GM23338 (cell line): Measurements from ENCODE around the gene CCDC86. TPM values are rescaled to one million over a fixed set of nuclear protein-coding genes. Genes with fewer than 3 reads are reported as not detected.

Experiments
- ATAC-seq: fragments of 200-7000 bp; cut with Tn5 transposase; 3 replicates; pipeline ENCODE4 v1.9.1; 2020
- DNase-seq: peaks from one replicate; pipeline ENCODE4 v3.0.0-alpha.2; 2015; ENCODE audit warnings: low spot score
- H2AFZ ChIP-seq: fragments of 200-600 bp; sonication (generic); 2 replicates; pipeline ENCODE4 v1.8.0; 2016; ENCODE audit warnings: antibody characterized with exemption, mild to moderate bottlenecking, moderate library complexity
- H3F3A ChIP-seq: fragments of 200-600 bp; sonication (generic); replicated peaks from 2 replicates; pipeline ENCODE4 v1.8.0; 2017; ENCODE audit warnings: antibody characterized with exemption, mixed run types, low read depth
- H3K27ac ChIP-seq: fragments of 200-600 bp; sonication (generic); 2 replicates; pipeline ENCODE4 v1.6.1; 2016; ENCODE audit warnings: low read depth
- H3K27me3 ChIP-seq: fragments of 200-600 bp; sonication (generic); 2 replicates; pipeline ENCODE4 v1.8.0; 2016; ENCODE audit warnings: mild to moderate bottlenecking, mixed run types, moderate library complexity; ENCODE audit not compliant: insufficient read depth
- H3K36me3 ChIP-seq: fragments of 200-600 bp; sonication (generic); 2 replicates; pipeline ENCODE4 v1.8.0; 2016; ENCODE audit warnings: mild to moderate bottlenecking; ENCODE audit not compliant: insufficient read depth
- H3K4me1 ChIP-seq: fragments of 200-600 bp; sonication (generic); 2 replicates; pipeline ENCODE4 v1.8.0; 2016; ENCODE audit warnings: mild to moderate bottlenecking, moderate library complexity; ENCODE audit not compliant: insufficient read depth
- H3K4me2 ChIP-seq: fragments of 200-600 bp; sonication (generic); 2 replicates; pipeline ENCODE4 v1.7.1; 2017; ENCODE audit warnings: mixed run types
- H3K4me3 ChIP-seq: fragments of 200-600 bp; sonication (generic); 2 replicates; pipeline ENCODE4 v1.6.1; 2016; ENCODE audit warnings: mixed run types
- H3K79me2 ChIP-seq: fragments of 200-600 bp; sonication (generic); replicated peaks from 2 replicates; pipeline ENCODE4 v1.8.0; 2017; ENCODE audit warnings: mild to moderate bottlenecking; ENCODE audit not compliant: insufficient read depth
- H3K9me2 ChIP-seq: fragments of 200-600 bp; sonication (generic); 2 replicates; pipeline ENCODE4 v1.8.0; 2017; ENCODE audit not compliant: insufficient read depth
- H4K20me1 ChIP-seq: fragments of 200-600 bp; sonication (generic); replicated peaks from 2 replicates; pipeline ENCODE4 v1.8.0; 2017; ENCODE audit warnings: mild to moderate bottlenecking; ENCODE audit not compliant: insufficient read depth
- H3K27ac Mint-ChIP-seq: 2 replicates; pipeline ENCODE4 v1.8.0; 2020; ENCODE audit warnings: inconsistent platforms, mild to moderate bottlenecking, moderate library complexity, mixed read lengths
- H3K27me3 Mint-ChIP-seq: 3 replicates; pipeline ENCODE4 v1.8.0; 2022; ENCODE audit warnings: low read depth, mild to moderate bottlenecking, moderate library complexity, mixed read lengths, inconsistent platforms; ENCODE audit not compliant: insufficient read depth, poor library complexity
- H3K36me3 Mint-ChIP-seq: 3 replicates; pipeline ENCODE4 v1.8.0; 2021; ENCODE audit warnings: low read depth, mild to moderate bottlenecking, inconsistent platforms, moderate library complexity, mixed read lengths
- H3K4me1 Mint-ChIP-seq: 3 replicates; pipeline ENCODE4 v1.8.0; 2020; ENCODE audit warnings: mild to moderate bottlenecking, inconsistent platforms, mixed read lengths
- H3K4me3 Mint-ChIP-seq: 3 replicates; pipeline ENCODE4 v1.8.0; 2021; ENCODE audit warnings: moderate library complexity, mild to moderate bottlenecking, inconsistent platforms, mixed read lengths
- H3K9me3 Mint-ChIP-seq: 3 replicates; pipeline ENCODE4 v1.8.0; 2020; ENCODE audit warnings: moderate library complexity, mild to moderate bottlenecking, inconsistent platforms, mixed read lengths
- CREB1 ChIP-seq: fragments of 250-450 bp; sonication (Bioruptor Pico); IDR thresholded peaks from 2 replicates; pipeline ENCODE4 v1.5.0; 2020; ENCODE audit warnings: low read depth, mild to moderate bottlenecking, moderate library complexity
- EZH2phosphoT487 ChIP-seq: fragments of 200-600 bp; sonication (generic); IDR thresholded peaks from one replicate; pipeline ENCODE4 v1.8.1; 2018; ENCODE audit warnings: antibody characterized with exemption; ENCODE audit not compliant: unreplicated experiment
- JUNB ChIP-seq: IDR thresholded peaks from one replicate; pipeline ENCODE4 v1.6.1; 2016; ENCODE audit warnings: antibody characterized with exemption; ENCODE audit not compliant: unreplicated experiment
- NANOG ChIP-seq: IDR thresholded peaks from 2 replicates; pipeline ENCODE4 v1.6.1; 2016; ENCODE audit warnings: antibody characterized with exemption, borderline replicate concordance
- POLR2AphosphoS5 ChIP-seq: IDR thresholded peaks from 2 replicates; pipeline ENCODE4 v1.6.1; 2016; ENCODE audit warnings: antibody characterized with exemption, low read depth
- STAT1 ChIP-seq: IDR thresholded peaks from one replicate; pipeline ENCODE4 v1.6.1; 2016; ENCODE audit warnings: antibody characterized with exemption; ENCODE audit not compliant: unreplicated experiment
- ZNF114 ChIP-seq: fragments of 250-450 bp; sonication (Bioruptor Pico); IDR thresholded peaks from 2 replicates; pipeline ENCODE4 v1.5.0; 2020; ENCODE audit warnings: mild to moderate bottlenecking, moderate library complexity
- ZNF331 ChIP-seq: fragments of 250-450 bp; sonication (Bioruptor Pico); IDR thresholded peaks from 2 replicates; pipeline ENCODE4 v1.5.0; 2020; ENCODE audit warnings: low read depth, mild to moderate bottlenecking, moderate library complexity
- polyA plus RNA-seq: library from polyadenylated mRNA; unstranded; fragments of >200 nt; fragmentation: Nextera tagmentation; extraction: Ambion mirVana; gene quantifications from 2 replicates; pipeline ENCODE4 v1.2.1, GENCODE V29; 2016
- total RNA-seq: library from RNA; depleted of rRNA; stranded (reverse); fragments of >200 nt; shearing (Covaris generic); gene quantifications from 2 replicates; pipeline ENCODE4 v1.2.3, GENCODE V29; 2014
- TF ChIP-seq, protein P1 (sequence below), 2 experiments: fragments of 200-600 bp in 1 of 2; sonication (generic) in 1 of 2; conservative IDR thresholded peaks; 2 replicates each; pipeline versions ENCODE4 v1.5.1 to v1.6.1; 2016 to 2017; ENCODE audit warnings: antibody characterized with exemption in 2 of 2, low read depth in 2 of 2, mild to moderate bottlenecking in 2 of 2, moderate library complexity in 1 of 2
- TF ChIP-seq, protein P2 (sequence below): IDR thresholded peaks from 2 replicates; pipeline ENCODE4 v1.6.1; 2016; ENCODE audit warnings: antibody characterized with exemption
- TF ChIP-seq, protein P3 (sequence below): IDR thresholded peaks from one replicate; pipeline ENCODE4 v1.6.1; 2018; ENCODE audit warnings: antibody characterized with exemption; ENCODE audit not compliant: unreplicated experiment

CCDC86 gene
- total and polyA plus RNA-seq, 2 experiments from 2014 or later, result 67.3 to 98.5 TPM

DNA sequence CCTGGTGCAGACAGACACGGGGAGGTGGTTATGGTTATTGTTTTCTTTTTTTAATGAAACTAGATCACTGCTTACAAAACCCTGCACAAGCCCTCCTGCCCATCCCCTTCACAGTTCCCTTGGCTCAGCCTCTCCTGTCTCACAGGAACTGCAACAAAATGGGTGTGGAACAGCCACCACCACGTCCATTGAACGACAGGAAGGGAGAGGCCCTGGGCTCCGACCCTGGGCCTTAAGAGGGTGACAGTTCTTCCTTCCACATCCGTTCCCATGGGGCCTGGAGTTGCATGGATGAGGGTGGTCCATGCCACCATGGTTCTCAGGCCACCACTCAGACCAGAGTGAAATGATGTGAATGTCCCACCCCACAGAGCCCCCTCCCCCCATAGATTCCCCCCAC lies 48.8 kb downstream of the CCDC86 start:
- H3K4me1 Mint-ChIP-seq, result no peaks in the 10 kb centered on the region
- Histone ChIP-seq H3K27ac (no peak overlapping the region), H3K4me1 (no peaks in the 10 kb centered on the region), H3K27me3 (no peaks in the 10 kb centered on the region), H2AFZ (no peak overlapping the region), H3K4me3 (no peak overlapping the region), H3K4me2 (no peak overlapping the region), H3K36me3 (peaks cover 20% of the 10 kb centered on the region), H4K20me1 (peaks cover 2% of the 10 kb centered on the region; the same call in 1 of the 2 replicates), H3K9me2 (no peaks in the 10 kb centered on the region), H3F3A (no peaks in the 10 kb centered on the region), H3K79me2 (no peaks in the 10 kb centered on the region)
- H3K4me3 Mint-ChIP-seq, result no peak overlapping the region
- TF ChIP-seq CREB1 (CRISPR knock-in tag) (no peak), JUNB (no peak)
- no peak overlapping the region for H3K27ac Mint-ChIP-seq
- peaks cover 36% of the 10 kb centered on the region for H3K36me3 Mint-ChIP-seq
- DNase-seq (no peak), ATAC-seq (no peak)
- peaks cover 8% of the 10 kb centered on the region for H3K27me3 Mint-ChIP-seq
- H3K9me3 Mint-ChIP-seq, result no peaks in the 10 kb centered on the region

DNA sequence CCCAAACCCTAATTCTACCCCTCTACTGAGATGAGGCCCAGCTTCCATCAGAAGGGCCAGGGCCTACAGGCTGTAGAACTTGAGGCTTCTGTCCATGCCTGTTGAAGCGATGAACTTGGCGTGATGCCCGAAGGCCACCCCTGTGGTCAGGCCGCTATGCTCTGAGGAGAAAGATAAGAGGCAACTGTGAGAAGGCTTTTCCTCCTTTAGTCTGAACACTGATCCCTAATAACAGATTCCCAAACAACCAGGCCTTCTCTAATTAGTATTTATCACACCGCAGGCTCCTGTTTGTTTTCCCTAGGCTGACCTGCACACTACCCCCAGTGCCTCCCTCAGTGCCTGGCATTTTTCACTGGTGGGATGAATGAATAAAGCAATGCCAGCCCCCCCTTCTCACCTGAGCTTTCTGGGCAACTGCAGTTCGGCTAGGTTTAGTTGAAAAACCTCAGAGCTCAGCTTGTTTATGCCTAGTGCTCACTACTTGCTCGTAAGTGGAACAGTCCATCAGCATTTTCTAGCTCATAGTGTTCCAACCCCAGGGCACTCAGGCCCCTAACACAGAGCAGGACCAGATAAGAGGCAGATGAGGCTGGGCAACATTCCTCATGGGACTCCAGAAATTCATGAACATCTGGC lies 49.3 kb downstream of the CCDC86 start:
- DNase-seq, result no peak
- Mint-ChIP-seq H3K27me3 (peaks cover 8% of the 10 kb centered on the region), H3K27ac (no peak overlapping the region), H3K4me3 (no peak overlapping the region), H3K36me3 (peaks cover 41% of the 10 kb centered on the region), H3K4me1 (no peaks in the 10 kb centered on the region), H3K9me3 (no peaks in the 10 kb centered on the region)
- Histone ChIP-seq H3K4me3 (no peak overlapping the region), H3K27me3 (no peaks in the 10 kb centered on the region), H2AFZ (no peak overlapping the region), H3K36me3 (peaks cover 24% of the 10 kb centered on the region), H3K4me1 (no peaks in the 10 kb centered on the region), H3K27ac (no peak overlapping the region), H3F3A (no peaks in the 10 kb centered on the region), H3K4me2 (no peak overlapping the region), H3K79me2 (no peaks in the 10 kb centered on the region), H4K20me1 (peaks cover 2% of the 10 kb centered on the region; the same call in 1 of the 2 replicates), H3K9me2 (no peaks in the 10 kb centered on the region)
- no peak for ATAC-seq
- TF ChIP-seq CREB1 (CRISPR knock-in tag), result no peak
- TF ChIP-seq POLR2AphosphoS5, result no peak
- TF ChIP-seq, protein P1, sequence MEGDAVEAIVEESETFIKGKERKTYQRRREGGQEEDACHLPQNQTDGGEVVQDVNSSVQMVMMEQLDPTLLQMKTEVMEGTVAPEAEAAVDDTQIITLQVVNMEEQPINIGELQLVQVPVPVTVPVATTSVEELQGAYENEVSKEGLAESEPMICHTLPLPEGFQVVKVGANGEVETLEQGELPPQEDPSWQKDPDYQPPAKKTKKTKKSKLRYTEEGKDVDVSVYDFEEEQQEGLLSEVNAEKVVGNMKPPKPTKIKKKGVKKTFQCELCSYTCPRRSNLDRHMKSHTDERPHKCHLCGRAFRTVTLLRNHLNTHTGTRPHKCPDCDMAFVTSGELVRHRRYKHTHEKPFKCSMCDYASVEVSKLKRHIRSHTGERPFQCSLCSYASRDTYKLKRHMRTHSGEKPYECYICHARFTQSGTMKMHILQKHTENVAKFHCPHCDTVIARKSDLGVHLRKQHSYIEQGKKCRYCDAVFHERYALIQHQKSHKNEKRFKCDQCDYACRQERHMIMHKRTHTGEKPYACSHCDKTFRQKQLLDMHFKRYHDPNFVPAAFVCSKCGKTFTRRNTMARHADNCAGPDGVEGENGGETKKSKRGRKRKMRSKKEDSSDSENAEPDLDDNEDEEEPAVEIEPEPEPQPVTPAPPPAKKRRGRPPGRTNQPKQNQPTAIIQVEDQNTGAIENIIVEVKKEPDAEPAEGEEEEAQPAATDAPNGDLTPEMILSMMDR (conservative IDR thresholded peaks at IDR 0.05; ENCODE audit: low read depth in 2 of 2), result no peak
- no peak for TF ChIP-seq NANOG
- TF ChIP-seq ZNF331, result no peak
- TF ChIP-seq EZH2phosphoT487, result no peak
- TF ChIP-seq ZNF114 (CRISPR knock-in tag), result no peak
- TF ChIP-seq STAT1, result no peak
- TF ChIP-seq, protein P2, sequence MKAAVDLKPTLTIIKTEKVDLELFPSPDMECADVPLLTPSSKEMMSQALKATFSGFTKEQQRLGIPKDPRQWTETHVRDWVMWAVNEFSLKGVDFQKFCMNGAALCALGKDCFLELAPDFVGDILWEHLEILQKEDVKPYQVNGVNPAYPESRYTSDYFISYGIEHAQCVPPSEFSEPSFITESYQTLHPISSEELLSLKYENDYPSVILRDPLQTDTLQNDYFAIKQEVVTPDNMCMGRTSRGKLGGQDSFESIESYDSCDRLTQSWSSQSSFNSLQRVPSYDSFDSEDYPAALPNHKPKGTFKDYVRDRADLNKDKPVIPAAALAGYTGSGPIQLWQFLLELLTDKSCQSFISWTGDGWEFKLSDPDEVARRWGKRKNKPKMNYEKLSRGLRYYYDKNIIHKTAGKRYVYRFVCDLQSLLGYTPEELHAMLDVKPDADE, result no peak
- TF ChIP-seq, protein P3, sequence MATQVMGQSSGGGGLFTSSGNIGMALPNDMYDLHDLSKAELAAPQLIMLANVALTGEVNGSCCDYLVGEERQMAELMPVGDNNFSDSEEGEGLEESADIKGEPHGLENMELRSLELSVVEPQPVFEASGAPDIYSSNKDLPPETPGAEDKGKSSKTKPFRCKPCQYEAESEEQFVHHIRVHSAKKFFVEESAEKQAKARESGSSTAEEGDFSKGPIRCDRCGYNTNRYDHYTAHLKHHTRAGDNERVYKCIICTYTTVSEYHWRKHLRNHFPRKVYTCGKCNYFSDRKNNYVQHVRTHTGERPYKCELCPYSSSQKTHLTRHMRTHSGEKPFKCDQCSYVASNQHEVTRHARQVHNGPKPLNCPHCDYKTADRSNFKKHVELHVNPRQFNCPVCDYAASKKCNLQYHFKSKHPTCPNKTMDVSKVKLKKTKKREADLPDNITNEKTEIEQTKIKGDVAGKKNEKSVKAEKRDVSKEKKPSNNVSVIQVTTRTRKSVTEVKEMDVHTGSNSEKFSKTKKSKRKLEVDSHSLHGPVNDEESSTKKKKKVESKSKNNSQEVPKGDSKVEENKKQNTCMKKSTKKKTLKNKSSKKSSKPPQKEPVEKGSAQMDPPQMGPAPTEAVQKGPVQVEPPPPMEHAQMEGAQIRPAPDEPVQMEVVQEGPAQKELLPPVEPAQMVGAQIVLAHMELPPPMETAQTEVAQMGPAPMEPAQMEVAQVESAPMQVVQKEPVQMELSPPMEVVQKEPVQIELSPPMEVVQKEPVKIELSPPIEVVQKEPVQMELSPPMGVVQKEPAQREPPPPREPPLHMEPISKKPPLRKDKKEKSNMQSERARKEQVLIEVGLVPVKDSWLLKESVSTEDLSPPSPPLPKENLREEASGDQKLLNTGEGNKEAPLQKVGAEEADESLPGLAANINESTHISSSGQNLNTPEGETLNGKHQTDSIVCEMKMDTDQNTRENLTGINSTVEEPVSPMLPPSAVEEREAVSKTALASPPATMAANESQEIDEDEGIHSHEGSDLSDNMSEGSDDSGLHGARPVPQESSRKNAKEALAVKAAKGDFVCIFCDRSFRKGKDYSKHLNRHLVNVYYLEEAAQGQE, result no peak
- no peak for TF ChIP-seq JUNB
